Measurements from ENCODE around the gene SEPTIN5.

The SEPTIN5 gene

GRCh38 chr22:19763458-19764298 is 49.4 kb downstream of the SEPTIN5 start:
- no peak for TF ChIP-seq CTCF (conservative IDR thresholded peaks at IDR 0.05)
- H3K27ac ChIP-seq: peak overlapping the region; percentile 94; the same call in 1 of the 2 replicates

GRCh38 chr22:19764299-19764593 is 49.9 kb downstream of the SEPTIN5 start:
- no peak for TF ChIP-seq CTCF (conservative IDR thresholded peaks at IDR 0.05)
- no peak overlapping the region for H3K27ac ChIP-seq

GRCh38 chr22:19764636-19765476 is 50.6 kb downstream of the SEPTIN5 start:
- TF ChIP-seq CTCF (conservative IDR thresholded peaks at IDR 0.05): no peak
- H3K27ac ChIP-seq: no peak overlapping the region

GRCh38 chr22:19765477-19766239 is 51.4 kb downstream of the SEPTIN5 start:
- TF ChIP-seq CTCF (conservative IDR thresholded peaks at IDR 0.05): no peak
- H3K27ac ChIP-seq: no peak overlapping the region

- no peak overlapping the region for H3K27ac ChIP-seq
- no peak for TF ChIP-seq CTCF (conservative IDR thresholded peaks at IDR 0.05)
Observed at GRCh38 chr22:19766240-19766510, 51.9 kb downstream of the SEPTIN5 start.

- no peak for TF ChIP-seq CTCF (conservative IDR thresholded peaks at IDR 0.05)
- H3K27ac ChIP-seq: no peak overlapping the region
Observed at GRCh38 chr22:19766511-19767426, 52.5 kb downstream of the SEPTIN5 start.
